ENCODE data around the gene MMP7.

DNA sequence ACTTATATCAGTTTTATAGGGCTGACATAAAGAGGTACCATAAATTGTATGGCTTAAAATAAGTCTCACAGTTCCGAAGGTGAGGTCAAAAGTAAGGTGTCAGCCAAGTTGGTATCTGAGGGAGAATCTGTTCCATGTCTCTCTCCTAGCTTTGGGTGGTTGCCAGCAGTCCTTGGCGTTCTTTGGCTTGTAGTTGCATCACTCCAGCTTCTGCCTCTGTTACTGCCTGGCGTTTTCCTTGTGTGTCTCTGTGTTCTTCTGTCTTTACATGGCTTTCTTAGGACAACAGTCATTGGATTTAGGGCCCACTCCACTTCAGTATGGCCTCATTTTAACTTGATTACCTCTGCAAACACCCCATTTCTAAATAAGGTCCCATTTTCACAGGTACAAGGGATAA, 16.7 kb downstream of the MMP7 start:
- TF ChIP-seq, protein P1, sequence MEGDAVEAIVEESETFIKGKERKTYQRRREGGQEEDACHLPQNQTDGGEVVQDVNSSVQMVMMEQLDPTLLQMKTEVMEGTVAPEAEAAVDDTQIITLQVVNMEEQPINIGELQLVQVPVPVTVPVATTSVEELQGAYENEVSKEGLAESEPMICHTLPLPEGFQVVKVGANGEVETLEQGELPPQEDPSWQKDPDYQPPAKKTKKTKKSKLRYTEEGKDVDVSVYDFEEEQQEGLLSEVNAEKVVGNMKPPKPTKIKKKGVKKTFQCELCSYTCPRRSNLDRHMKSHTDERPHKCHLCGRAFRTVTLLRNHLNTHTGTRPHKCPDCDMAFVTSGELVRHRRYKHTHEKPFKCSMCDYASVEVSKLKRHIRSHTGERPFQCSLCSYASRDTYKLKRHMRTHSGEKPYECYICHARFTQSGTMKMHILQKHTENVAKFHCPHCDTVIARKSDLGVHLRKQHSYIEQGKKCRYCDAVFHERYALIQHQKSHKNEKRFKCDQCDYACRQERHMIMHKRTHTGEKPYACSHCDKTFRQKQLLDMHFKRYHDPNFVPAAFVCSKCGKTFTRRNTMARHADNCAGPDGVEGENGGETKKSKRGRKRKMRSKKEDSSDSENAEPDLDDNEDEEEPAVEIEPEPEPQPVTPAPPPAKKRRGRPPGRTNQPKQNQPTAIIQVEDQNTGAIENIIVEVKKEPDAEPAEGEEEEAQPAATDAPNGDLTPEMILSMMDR (IDR thresholded peaks at IDR 0.05; ENCODE audit: poor library complexity): no peak
- TF ChIP-seq EZH2 (IDR thresholded peaks at IDR 0.05; ENCODE audit: borderline replicate concordance): no peak
- no peak for TF ChIP-seq EZH2phosphoT487 (IDR thresholded peaks at IDR 0.05; ENCODE audit: low read depth, severe bottlenecking, unreplicated experiment)

Measured in hepatocyte (in vitro differentiated cells).